Measurements from ENCODE around the gene RNF6. TPM values are rescaled to one million over a fixed set of nuclear protein-coding genes. Genes with fewer than 3 reads are reported as not detected.
A peak's percentile ranks its signal among the peaks of the same experiment; 100 is the strongest.

RNF6 gene
- total and polyA plus RNA-seq, 4 donors: 14.7 to 32.5 (median 24.7) TPM

GRCh38 chr13:26262156-26262555 lies 40.0 kb upstream of the RNF6 start:
- H3K4me3 ChIP-seq: no peak overlapping the region
- no peaks in the 10 kb centered on the region for H3K36me3 ChIP-seq (ENCODE audit: control insufficient read depth in 4 of 4, insufficient read depth in 4 of 4, low read length in 4 of 4)
- DNase-seq (no peak), ATAC-seq (ENCODE audit: insufficient read depth, low FRiP score) (no peak)
- no peak overlapping the region for H3K9ac ChIP-seq (ENCODE audit: insufficient read depth in 1 of 2, low read length in 2 of 2)
- H3K9me3 ChIP-seq (ENCODE audit: control insufficient read depth in 4 of 4, insufficient read depth in 3 of 4, low read length in 3 of 4): no peaks in the 10 kb centered on the region
- H3K27me3 ChIP-seq (ENCODE audit: control insufficient read depth in 3 of 3, insufficient read depth in 3 of 3, low read length in 2 of 3): no peaks in the 10 kb centered on the region
- TF ChIP-seq, protein P1, sequence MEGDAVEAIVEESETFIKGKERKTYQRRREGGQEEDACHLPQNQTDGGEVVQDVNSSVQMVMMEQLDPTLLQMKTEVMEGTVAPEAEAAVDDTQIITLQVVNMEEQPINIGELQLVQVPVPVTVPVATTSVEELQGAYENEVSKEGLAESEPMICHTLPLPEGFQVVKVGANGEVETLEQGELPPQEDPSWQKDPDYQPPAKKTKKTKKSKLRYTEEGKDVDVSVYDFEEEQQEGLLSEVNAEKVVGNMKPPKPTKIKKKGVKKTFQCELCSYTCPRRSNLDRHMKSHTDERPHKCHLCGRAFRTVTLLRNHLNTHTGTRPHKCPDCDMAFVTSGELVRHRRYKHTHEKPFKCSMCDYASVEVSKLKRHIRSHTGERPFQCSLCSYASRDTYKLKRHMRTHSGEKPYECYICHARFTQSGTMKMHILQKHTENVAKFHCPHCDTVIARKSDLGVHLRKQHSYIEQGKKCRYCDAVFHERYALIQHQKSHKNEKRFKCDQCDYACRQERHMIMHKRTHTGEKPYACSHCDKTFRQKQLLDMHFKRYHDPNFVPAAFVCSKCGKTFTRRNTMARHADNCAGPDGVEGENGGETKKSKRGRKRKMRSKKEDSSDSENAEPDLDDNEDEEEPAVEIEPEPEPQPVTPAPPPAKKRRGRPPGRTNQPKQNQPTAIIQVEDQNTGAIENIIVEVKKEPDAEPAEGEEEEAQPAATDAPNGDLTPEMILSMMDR (IDR thresholded peaks at IDR 0.05; ENCODE audit: control extremely low read depth, extremely low read depth): no peak
- H3K27ac ChIP-seq (ENCODE audit: low read depth in 1 of 2, low read length in 1 of 2): no peak overlapping the region
- peaks cover 0 to 18% (median 0%) of the 10 kb centered on the region in 5 donors for H3K4me1 ChIP-seq (ENCODE audit: control insufficient read depth in 5 of 5, insufficient read depth in 5 of 5, low read length in 5 of 5)
- WGBS, 2 donors: 97 to 99% methylated on average over 2 of the region's 2 CpGs

DNA sequence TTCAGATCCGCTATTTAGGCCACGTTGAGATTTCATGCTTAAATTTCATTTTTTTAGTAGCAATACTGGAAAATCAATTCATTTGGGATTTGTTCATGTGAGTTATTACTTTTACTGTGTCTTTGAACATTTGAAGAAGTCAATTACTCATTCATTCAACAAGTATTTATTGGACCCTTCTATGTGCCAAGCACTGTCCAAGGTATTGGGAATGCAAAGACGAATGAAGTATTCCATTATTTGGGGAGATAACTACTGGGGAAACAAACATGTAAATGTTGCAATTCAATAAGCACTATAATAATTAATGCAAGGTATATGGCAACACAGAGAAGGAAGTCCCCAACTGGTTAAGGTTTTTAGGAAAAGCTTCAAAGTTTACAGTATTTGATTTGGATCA lies 37.5 kb upstream of the RNF6 start:
- TF ChIP-seq, protein P1 (IDR thresholded peaks at IDR 0.05; ENCODE audit: control extremely low read depth, extremely low read depth): no peak
- no peak for ATAC-seq (ENCODE audit: insufficient read depth, low FRiP score)
- 92 to 94% methylated on average over 3 of the region's 3 CpGs for WGBS, 2 donors
- H3K4me1 ChIP-seq (ENCODE audit: control insufficient read depth in 5 of 5, insufficient read depth in 5 of 5, low read length in 5 of 5): peaks cover 0 to 17% (median 5%) of the 10 kb centered on the region in 5 donors
- H3K27me3 ChIP-seq (ENCODE audit: control insufficient read depth in 3 of 3, insufficient read depth in 3 of 3, low read length in 2 of 3): no peaks in the 10 kb centered on the region
- no peaks in the 10 kb centered on the region for H3K9me3 ChIP-seq (ENCODE audit: control insufficient read depth in 4 of 4, insufficient read depth in 3 of 4, low read length in 3 of 4)
- no peaks in the 10 kb centered on the region for H3K36me3 ChIP-seq (ENCODE audit: control insufficient read depth in 4 of 4, insufficient read depth in 4 of 4, low read length in 4 of 4)
- no peak for DNase-seq
- H3K27ac ChIP-seq (ENCODE audit: low read depth in 1 of 2, low read length in 1 of 2): no peak overlapping the region
- H3K9ac ChIP-seq (ENCODE audit: insufficient read depth in 1 of 2, low read length in 2 of 2): no peak overlapping the region
- no peak overlapping the region for H3K4me3 ChIP-seq

DNA sequence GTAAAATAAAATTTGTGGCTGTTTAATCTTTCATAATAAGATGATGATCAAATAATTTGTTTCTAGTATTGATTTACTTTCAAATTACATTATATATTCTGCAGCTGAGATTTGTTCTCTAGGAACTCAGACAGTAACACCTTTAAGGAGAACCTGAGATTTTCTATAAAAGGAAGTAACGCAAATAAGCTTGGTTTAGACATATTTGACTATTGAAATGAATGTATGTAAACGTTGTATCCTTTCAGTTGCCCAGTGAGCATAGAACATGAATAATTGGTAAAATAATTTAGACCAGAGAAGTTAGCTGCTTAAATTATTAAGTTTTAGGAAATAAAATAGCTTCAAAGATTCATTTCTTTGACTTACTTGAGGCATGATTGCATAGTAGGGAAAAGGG lies 34.9 kb upstream of the RNF6 start:
- Histone ChIP-seq H3K27ac (ENCODE audit: low read depth in 1 of 2, low read length in 1 of 2) (no peak overlapping the region), H3K9ac (ENCODE audit: insufficient read depth in 1 of 2, low read length in 2 of 2) (no peak overlapping the region), H3K4me3 (no peak overlapping the region), H3K27me3 (ENCODE audit: control insufficient read depth in 3 of 3, insufficient read depth in 3 of 3, low read length in 2 of 3) (no peaks in the 10 kb centered on the region), H3K9me3 (ENCODE audit: control insufficient read depth in 4 of 4, insufficient read depth in 3 of 4, low read length in 3 of 4) (no peaks in the 10 kb centered on the region), H3K4me1 (ENCODE audit: control insufficient read depth in 5 of 5, insufficient read depth in 5 of 5, low read length in 5 of 5) (peaks cover 0 to 17% (median 5%) of the 10 kb centered on the region in 5 donors), H3K36me3 (ENCODE audit: control insufficient read depth in 4 of 4, insufficient read depth in 4 of 4, low read length in 4 of 4) (no peaks in the 10 kb centered on the region)
- ATAC-seq (ENCODE audit: insufficient read depth, low FRiP score) (no peak), DNase-seq (no peak)
- 63 to 68% methylated on average over 2 of the region's 2 CpGs for WGBS, 2 donors
- TF ChIP-seq, protein P1 (IDR thresholded peaks at IDR 0.05; ENCODE audit: control extremely low read depth, extremely low read depth): no peak

- ATAC-seq (ENCODE audit: insufficient read depth, low FRiP score): no peak
These were observed 33.7 kb upstream of the RNF6 start for GRCh38 chr13:26255691-26256277.

More at GRCh38 chr13:26255691-26256277, 33.7 kb upstream of the RNF6 start:
- no peaks in the 10 kb centered on the region for H3K9me3 ChIP-seq (ENCODE audit: control insufficient read depth in 4 of 4, insufficient read depth in 3 of 4, low read length in 3 of 4)
- peak overlapping the region in 1 of 2 donors; percentile 29 for H3K9ac ChIP-seq (ENCODE audit: insufficient read depth in 1 of 2, low read length in 2 of 2)
- peak in 2 of 3 donors; percentile 34 to 55 for DNase-seq
- no peak overlapping the region for H3K4me3 ChIP-seq
- no peak overlapping the region for H3K27ac ChIP-seq (ENCODE audit: low read depth in 1 of 2, low read length in 1 of 2)
- no peaks in the 10 kb centered on the region for H3K36me3 ChIP-seq (ENCODE audit: control insufficient read depth in 4 of 4, insufficient read depth in 4 of 4, low read length in 4 of 4)
- H3K4me1 ChIP-seq (ENCODE audit: control insufficient read depth in 5 of 5, insufficient read depth in 5 of 5, low read length in 5 of 5): peaks cover 0 to 17% (median 5%) of the 10 kb centered on the region in 5 donors
- 58 to 61% methylated on average over 10 of the region's 10 CpGs for WGBS, 2 donors
- TF ChIP-seq, protein P1 (IDR thresholded peaks at IDR 0.05; ENCODE audit: control extremely low read depth, extremely low read depth): no peak
- H3K27me3 ChIP-seq (ENCODE audit: control insufficient read depth in 3 of 3, insufficient read depth in 3 of 3, low read length in 2 of 3): no peaks in the 10 kb centered on the region
